HEK293 (cell line): Measurements from ENCODE around the gene GPR158.

Experiments used
- CTCF ChIA-PET: fragments of 350-600 bp; formaldehyde crosslinking; extraction: SDS; loops from one replicate; lab custom pipeline; 2021; ENCODE audit warnings: antibody characterized with exemption; lab: Yijun Ruan, JAX
- POLR2A ChIA-PET: fragments of 300-600 bp; formaldehyde crosslinking; extraction: SDS; loops from one replicate; lab custom pipeline; 2020; ENCODE audit warnings: antibody characterized with exemption, inconsistent platforms; lab: Yijun Ruan, JAX
- H3K27ac ChIP-seq: fragments of 200-500 bp; sonication (Bioruptor generic); 2 replicates; pipeline ENCODE4 v1.5.1; 2014; ENCODE audit warnings: low read depth, low read length, control low read depth, inconsistent platforms; ENCODE audit errors: extremely low read depth
- H3K36me3 ChIP-seq, 2 experiments: fragments of 200-500 bp in 1 of 2; sonication (Bioruptor generic) in 1 of 2; 1 replicate in 1 of 2; 2 replicates in 1 of 2; pipeline ENCODE4 v1.5.1; 2014 to 2017; ENCODE audit warnings: inconsistent platforms in 2 of 2, low read length in 2 of 2; ENCODE audit not compliant: control insufficient read depth in 2 of 2, insufficient read depth in 1 of 2
- H3K4me1 ChIP-seq: fragments of 200-500 bp; sonication (Bioruptor generic); 2 replicates; pipeline ENCODE4 v1.5.1; 2014; ENCODE audit warnings: mild to moderate bottlenecking, low read length, inconsistent platforms; ENCODE audit not compliant: control insufficient read depth, insufficient read depth
- H3K4me3 ChIP-seq: 2 replicates; pipeline ENCODE4 v1.5.1; 2011; ENCODE audit warnings: low read depth, mild to moderate bottlenecking, control low read depth, low read length, moderate library complexity
- H3K9me3 ChIP-seq: fragments of 200-500 bp; sonication (Bioruptor generic); 2 replicates; pipeline ENCODE4 v1.5.1; 2014; ENCODE audit warnings: low read depth, low read length, inconsistent platforms; ENCODE audit not compliant: control insufficient read depth, insufficient read depth
- GLIS1 ChIP-seq: fragments of 450-650 bp; formaldehyde crosslinking; IDR thresholded peaks from 2 replicates; pipeline ENCODE4 v1.5.1; 2016; ENCODE audit warnings: missing biosample characterization, missing genetic modification characterization
- KLF10 ChIP-seq: fragments of 450-650 bp; IDR thresholded peaks from 2 replicates; pipeline ENCODE4 v1.5.1; 2018; ENCODE audit warnings: missing biosample characterization, mild to moderate bottlenecking, missing genetic modification characterization
- PRDM1 ChIP-seq: fragments of 450-650 bp; formaldehyde crosslinking; IDR thresholded peaks from 2 replicates; pipeline ENCODE4; 2016; ENCODE audit warnings: missing biosample characterization, missing genetic modification characterization
- PRDM10 ChIP-seq: fragments of 450-650 bp; formaldehyde crosslinking; IDR thresholded peaks from 2 replicates; pipeline ENCODE4 v1.5.1; 2016; ENCODE audit warnings: missing biosample characterization, missing genetic modification characterization
- SCRT2 ChIP-seq: fragments of 450-650 bp; formaldehyde crosslinking; IDR thresholded peaks from 2 replicates; pipeline ENCODE4 v1.5.1; 2016; ENCODE audit warnings: missing biosample characterization, missing genetic modification characterization
- YY1 ChIP-seq: fragments of 450-650 bp; formaldehyde crosslinking; IDR thresholded peaks from 2 replicates; pipeline ENCODE4 v1.5.1; 2018; ENCODE audit warnings: missing biosample characterization, missing genetic modification characterization
- ZBTB10 ChIP-seq: fragments of 450-650 bp; formaldehyde crosslinking; IDR thresholded peaks from 2 replicates; pipeline ENCODE4 v1.5.1; 2016; ENCODE audit warnings: missing biosample characterization, missing genetic modification characterization
- ZFHX2 ChIP-seq: fragments of 450-650 bp; formaldehyde crosslinking; conservative IDR thresholded peaks from 2 replicates; pipeline ENCODE4 v1.5.1; 2016; ENCODE audit warnings: missing biosample characterization, missing genetic modification characterization
- ZFP41 ChIP-seq: fragments of 450-650 bp; formaldehyde crosslinking; IDR thresholded peaks from 2 replicates; pipeline ENCODE4 v1.5.1; 2016; ENCODE audit warnings: missing biosample characterization, missing genetic modification characterization, borderline replicate concordance
- ZNF26 ChIP-seq: fragments of 450-650 bp; formaldehyde crosslinking; IDR thresholded peaks from 2 replicates; pipeline ENCODE4 v1.5.1; 2016; ENCODE audit warnings: missing biosample characterization, missing genetic modification characterization
- ZNF280C ChIP-seq: fragments of 450-650 bp; formaldehyde crosslinking; IDR thresholded peaks from 2 replicates; pipeline ENCODE4 v1.5.1; 2016; ENCODE audit warnings: missing biosample characterization, missing genetic modification characterization
- ZNF433 ChIP-seq: fragments of 450-650 bp; formaldehyde crosslinking; IDR thresholded peaks from 2 replicates; pipeline ENCODE4 v1.5.1; 2016; ENCODE audit warnings: missing biosample characterization, missing genetic modification characterization, low read depth
- ZNF548 ChIP-seq: fragments of 450-650 bp; formaldehyde crosslinking; IDR thresholded peaks from 2 replicates; pipeline ENCODE4 v1.5.1; 2016; ENCODE audit warnings: missing biosample characterization, missing genetic modification characterization
- ZNF571 ChIP-seq: fragments of 450-650 bp; formaldehyde crosslinking; IDR thresholded peaks from 2 replicates; pipeline ENCODE4 v1.5.0; 2017; ENCODE audit warnings: missing biosample characterization, missing genetic modification characterization
- ZNF596 ChIP-seq: fragments of 450-650 bp; IDR thresholded peaks from 2 replicates; pipeline ENCODE4 v1.5.0; 2018; ENCODE audit warnings: missing biosample characterization, mild to moderate bottlenecking, missing genetic modification characterization, moderate library complexity
- ZNF600 ChIP-seq: fragments of 450-650 bp; formaldehyde crosslinking; IDR thresholded peaks from 2 replicates; pipeline ENCODE4 v1.5.1; 2016; ENCODE audit warnings: missing biosample characterization, missing genetic modification characterization
- ZNF610 ChIP-seq: fragments of 450-650 bp; formaldehyde crosslinking; IDR thresholded peaks from 2 replicates; pipeline ENCODE4 v1.5.1; 2016; ENCODE audit warnings: missing biosample characterization, missing genetic modification characterization, borderline replicate concordance
- ZNF629 ChIP-seq: fragments of 450-650 bp; formaldehyde crosslinking; IDR thresholded peaks from 2 replicates; pipeline ENCODE4 v1.5.1; 2017; ENCODE audit warnings: missing biosample characterization, missing genetic modification characterization
- ZNF791 ChIP-seq: fragments of 450-650 bp; formaldehyde crosslinking; IDR thresholded peaks from 2 replicates; pipeline ENCODE4 v1.5.1; 2016; ENCODE audit warnings: missing biosample characterization, missing genetic modification characterization
- ZNF843 ChIP-seq: fragments of 450-650 bp; formaldehyde crosslinking; IDR thresholded peaks from 2 replicates; pipeline ENCODE4 v1.5.1; 2016; ENCODE audit warnings: missing biosample characterization, missing genetic modification characterization

GPR158 gene

GRCh38 chr10:25573316-25573715 lies 398.5 kb downstream of the GPR158 start:
- POLR2A ChIA-PET, result no interaction called here
- H3K27ac ChIP-seq, result no peak overlapping the region
- H3K9me3 ChIP-seq, result no peaks in the 10 kb centered on the region
- H3K4me3 ChIP-seq, result no peak overlapping the region
- no peak for TF ChIP-seq ZNF596
- no peak for TF ChIP-seq ZNF280C (tag by site-specific recombination)
- TF ChIP-seq ZNF433 (tag by site-specific recombination), result no peak
- TF ChIP-seq YY1 (tag by site-specific recombination), result no peak
- no peak for TF ChIP-seq ZNF843 (tag by site-specific recombination)
- no peak for TF ChIP-seq ZFHX2 (tag by site-specific recombination)
- no peak for TF ChIP-seq GLIS1 (tag by site-specific recombination)
- no peak for TF ChIP-seq PRDM10
- no peak for TF ChIP-seq KLF10 (tag by site-specific recombination)
- no peak for TF ChIP-seq ZNF791
- TF ChIP-seq ZNF571, result no peak
- no peak for TF ChIP-seq ZNF629 (tag by site-specific recombination)
- no peak for TF ChIP-seq ZNF548 (tag by site-specific recombination)
- no peak for TF ChIP-seq SCRT2
- no peak for TF ChIP-seq PRDM1
- TF ChIP-seq ZNF610 (tag by site-specific recombination), result no peak
- no peak for TF ChIP-seq ZNF600 (tag by site-specific recombination)
- no peak for TF ChIP-seq ZNF26 (tag by site-specific recombination)
- TF ChIP-seq ZBTB10, result no peak
- TF ChIP-seq ZFP41, result no peak
- TF ChIP-seq, all 188 proteins: peak for 0
- no peaks in the 10 kb centered on the region for H3K4me1 ChIP-seq
- CTCF ChIA-PET, result no interaction called here
- no peaks in the 10 kb centered on the region for H3K36me3 ChIP-seq
